Aorta (tissue), 5 donors: ENCODE results near the gene PRR18. TPM values are rescaled to one million over a fixed set of nuclear protein-coding genes. Genes with fewer than 3 reads are reported as not detected.

Experiments used
- ATAC-seq: fragments of 200-7000 bp; cut with Tn5 transposase; one replicate; pipeline ENCODE4 v1.9.1; 2022; ENCODE audit warnings: moderate library complexity; ENCODE audit not compliant: low FRiP score
- DNase-seq, 2 donors: peaks; one replicate each; pipeline ENCODE4 v3.0.0-alpha.2; 2020
- H3K27ac ChIP-seq, 2 donors: one replicate each; pipeline ENCODE4 v1.5.1; 2013; ENCODE audit warnings: low read length in 2 of 2, mild to moderate bottlenecking in 2 of 2, moderate library complexity in 2 of 2, control low read depth in 1 of 2, inconsistent platforms in 1 of 2, low read depth in 1 of 2
- H3K27me3 ChIP-seq, 2 donors: one replicate each; pipeline ENCODE4 v1.6.1; 2013; ENCODE audit warnings: control low read depth in 1 of 2, low read length in 1 of 2, mild to moderate bottlenecking in 1 of 2, moderate library complexity in 1 of 2; ENCODE audit not compliant: insufficient read depth in 2 of 2, control insufficient read depth in 1 of 2
- H3K36me3 ChIP-seq, 2 donors: one replicate each; pipeline ENCODE4 v1.6.1; 2013; ENCODE audit warnings: control low read depth in 1 of 2, low read length in 1 of 2, mild to moderate bottlenecking in 1 of 2; ENCODE audit not compliant: insufficient read depth in 2 of 2, control insufficient read depth in 1 of 2
- H3K4me1 ChIP-seq, 2 donors: one replicate each; pipeline ENCODE4 v1.6.1; 2013; ENCODE audit warnings: low read length in 2 of 2, control low read depth in 1 of 2, mild to moderate bottlenecking in 1 of 2, moderate library complexity in 1 of 2; ENCODE audit not compliant: insufficient read depth in 2 of 2, control insufficient read depth in 1 of 2
- H3K4me3 ChIP-seq, 2 donors: one replicate each; pipeline ENCODE4 v1.5.1; 2013; ENCODE audit warnings: low read length in 2 of 2, control low read depth in 1 of 2, mild to moderate bottlenecking in 1 of 2
- H3K9me3 ChIP-seq: one replicate; pipeline ENCODE4 v1.6.1; 2013; ENCODE audit warnings: mild to moderate bottlenecking, low read length; ENCODE audit not compliant: control insufficient read depth
- WGBS, 2 donors: extraction: QIAGEN DNeasy Blood & Tissue Kit; methylation state at CpG; one replicate each; pipeline ENCODE4 v1.1.7; 2013; 5-methylcytosine and 5-hydroxymethylcytosine counted together
- intact Hi-C, 2 donors: fragments of 100-400 bp; cut with DNase I; formaldehyde crosslinking; loops; one replicate each; pipeline versions ENCODE4 v1.14.2 to v1.15.0; 2022
- polyA plus RNA-seq, 2 donors: library from polyadenylated mRNA; stranded (reverse); fragments of 200-250 nt; gene quantifications; one replicate each; pipeline ENCODE4 v1.2.3, GENCODE V29; 2013
- total RNA-seq, 2 donors: library from RNA; stranded (reverse); fragmentation: NEBNext Ultra II Directional; extraction: Animal tissue kit (Norgen Biotek cat#: 25700); gene quantifications; one replicate each; pipeline ENCODE4 v1.2.1, GENCODE V29; 2021
- donor health status: healthy with polysubstance abuse.
- donor health status: Bipolar disorder and iron deficiency.
- donor health status: DM: no; HTN: no; CAD: no.
- donor health status: DM: no; HTN: no; CAD: no.
- donor health status: DM: yes; HTN: yes; CAD: no.

Gene PRR18
- total and polyA plus RNA-seq, 4 donors = not detected

GRCh38 chr6:166285233-166285632 lies 23.0 kb downstream of the PRR18 start:
- no peaks in the 10 kb centered on the region for H3K27me3 ChIP-seq
- no peak overlapping the region for H3K4me3 ChIP-seq
- H3K4me1 ChIP-seq = no peaks in the 10 kb centered on the region
- H3K36me3 ChIP-seq = no peaks in the 10 kb centered on the region
- DNase-seq (no peak), ATAC-seq (no peak)
- H3K27ac ChIP-seq = no peak overlapping the region
- WGBS, 2 donors = 17 to 21% methylated on average over 6 of the region's 6 CpGs
- no peaks in the 10 kb centered on the region for H3K9me3 ChIP-seq
- intact Hi-C loops = no loop called here

DNA sequence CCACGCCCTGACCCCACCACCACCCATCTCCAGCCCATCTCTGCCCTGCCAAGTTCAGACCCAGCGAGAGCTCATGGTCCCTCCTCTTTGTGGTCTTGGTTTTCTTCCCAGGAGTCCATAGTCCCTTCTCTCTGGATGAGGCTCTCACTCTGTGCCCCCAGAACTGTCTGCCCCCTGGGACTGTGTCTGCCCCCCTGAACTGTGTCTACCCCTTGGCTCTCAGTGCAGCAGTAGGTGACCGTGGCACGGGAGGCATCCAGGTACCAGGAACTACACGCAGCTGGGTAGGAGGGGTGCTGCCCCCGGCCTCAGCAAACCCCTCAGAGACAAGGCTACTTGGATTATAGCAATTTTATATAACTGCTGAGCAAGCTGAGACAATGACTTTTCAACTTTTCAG lies 23.6 kb downstream of the PRR18 start:
- Histone ChIP-seq H3K36me3 (no peaks in the 10 kb centered on the region), H3K4me1 (no peaks in the 10 kb centered on the region), H3K27ac (no peak overlapping the region), H3K4me3 (no peak overlapping the region), H3K9me3 (no peaks in the 10 kb centered on the region), H3K27me3 (no peaks in the 10 kb centered on the region)
- 80 to 87% methylated on average over 6 of the region's 6 CpGs for whole genome bisulfite sequencing, 2 donors
- ATAC-seq (no peak), DNase-seq (no peak)
- intact Hi-C loops = no loop called here

GRCh38 chr6:166282394-166283032 lies 25.7 kb downstream of the PRR18 start:
- Histone ChIP-seq H3K27me3 (no peaks in the 10 kb centered on the region), H3K36me3 (no peaks in the 10 kb centered on the region), H3K4me3 (no peak overlapping the region), H3K9me3 (no peaks in the 10 kb centered on the region), H3K4me1 (no peaks in the 10 kb centered on the region), H3K27ac (no peak overlapping the region)
- ATAC-seq (no peak), DNase-seq (no peak)
- 59 to 60% methylated on average over 11 of the region's 11 CpGs for WGBS, 2 donors
- intact Hi-C loops = no loop called here

GRCh38 chr6:166281104-166281503 lies 27.1 kb downstream of the PRR18 start:
- DNase-seq (no peak), ATAC-seq (no peak)
- H3K4me1 ChIP-seq = no peaks in the 10 kb centered on the region
- WGBS, 2 donors = 89 to 90% methylated on average over 9 of the region's 9 CpGs
- no peaks in the 10 kb centered on the region for H3K36me3 ChIP-seq
- no peak overlapping the region for H3K27ac ChIP-seq
- no peaks in the 10 kb centered on the region for H3K27me3 ChIP-seq
- no peak overlapping the region for H3K4me3 ChIP-seq
- intact Hi-C loops = no loop called here
- no peaks in the 10 kb centered on the region for H3K9me3 ChIP-seq

GRCh38 chr6:166279393-166279679 lies 28.9 kb downstream of the PRR18 start:
- Histone ChIP-seq H3K4me1 (no peaks in the 10 kb centered on the region), H3K4me3 (no peak overlapping the region), H3K36me3 (no peaks in the 10 kb centered on the region), H3K27ac (no peak overlapping the region), H3K27me3 (no peaks in the 10 kb centered on the region), H3K9me3 (no peaks in the 10 kb centered on the region)
- intact Hi-C loops = no loop called here
- WGBS, 2 donors = 92 to 100% methylated on average over 1 of the region's 1 CpG
- ATAC-seq (no peak), DNase-seq (no peak)

GRCh38 chr6:166278579-166279392 lies 29.4 kb downstream of the PRR18 start:
- WGBS, 2 donors = 59% methylated on average over 8 of the region's 8 CpGs
- Histone ChIP-seq H3K27ac (no peak overlapping the region), H3K4me3 (no peak overlapping the region), H3K27me3 (no peaks in the 10 kb centered on the region), H3K36me3 (no peaks in the 10 kb centered on the region), H3K9me3 (no peaks in the 10 kb centered on the region), H3K4me1 (no peaks in the 10 kb centered on the region)
- ATAC-seq (no peak), DNase-seq (no peak)
- intact Hi-C loops = no loop called here

GRCh38 chr6:166277892-166278578 lies 30.2 kb downstream of the PRR18 start:
- WGBS, 2 donors = 84% methylated on average over 11 of the region's 11 CpGs
- Histone ChIP-seq H3K4me3 (no peak overlapping the region), H3K9me3 (no peaks in the 10 kb centered on the region), H3K27me3 (no peaks in the 10 kb centered on the region), H3K27ac (no peak overlapping the region), H3K36me3 (no peaks in the 10 kb centered on the region), H3K4me1 (no peaks in the 10 kb centered on the region)
- ATAC-seq (no peak), DNase-seq (no peak)
- intact Hi-C loops = no loop called here

- WGBS, 2 donors = 7 to 8% methylated on average over 11 of the region's 11 CpGs
- no peak for ATAC-seq
- intact Hi-C loops = no loop called here
- H3K27ac ChIP-seq = no peak overlapping the region
- H3K9me3 ChIP-seq = no peaks in the 10 kb centered on the region
- H3K36me3 ChIP-seq = no peaks in the 10 kb centered on the region
- no peak for DNase-seq
- no peaks in the 10 kb centered on the region for H3K27me3 ChIP-seq
- no peak overlapping the region for H3K4me3 ChIP-seq
- no peaks in the 10 kb centered on the region for H3K4me1 ChIP-seq
Observed at GRCh38 chr6:166277018-166277417, 31.2 kb downstream of the PRR18 start.
